ENCODE measurements around the gene FAM47E.

FAM47E gene

DNA sequence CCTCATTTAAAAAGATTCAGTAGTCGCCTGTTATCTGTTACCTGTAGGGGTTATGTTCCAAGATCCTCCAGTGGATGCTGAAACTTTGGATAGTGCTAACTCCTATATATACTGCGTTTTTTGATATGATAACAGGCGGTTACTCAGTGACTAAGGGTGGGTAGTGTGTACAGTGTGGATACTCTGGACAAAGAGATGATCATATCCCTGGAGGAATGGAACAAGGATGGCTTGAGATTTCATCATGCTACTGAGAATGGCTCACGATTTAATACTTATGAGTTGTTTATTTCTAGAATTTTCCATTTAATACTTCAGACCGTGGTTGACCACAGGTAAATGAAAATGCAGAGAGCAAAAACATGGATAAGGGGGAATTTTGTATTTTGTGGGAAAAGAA lies 21.5 kb downstream of the FAM47E start:
- POLR2A ChIA-PET: no interaction called here
- H3K4me3 ChIP-seq (ENCODE audit: low read depth, low read length): no peak overlapping the region
- TF ChIP-seq, protein P1, sequence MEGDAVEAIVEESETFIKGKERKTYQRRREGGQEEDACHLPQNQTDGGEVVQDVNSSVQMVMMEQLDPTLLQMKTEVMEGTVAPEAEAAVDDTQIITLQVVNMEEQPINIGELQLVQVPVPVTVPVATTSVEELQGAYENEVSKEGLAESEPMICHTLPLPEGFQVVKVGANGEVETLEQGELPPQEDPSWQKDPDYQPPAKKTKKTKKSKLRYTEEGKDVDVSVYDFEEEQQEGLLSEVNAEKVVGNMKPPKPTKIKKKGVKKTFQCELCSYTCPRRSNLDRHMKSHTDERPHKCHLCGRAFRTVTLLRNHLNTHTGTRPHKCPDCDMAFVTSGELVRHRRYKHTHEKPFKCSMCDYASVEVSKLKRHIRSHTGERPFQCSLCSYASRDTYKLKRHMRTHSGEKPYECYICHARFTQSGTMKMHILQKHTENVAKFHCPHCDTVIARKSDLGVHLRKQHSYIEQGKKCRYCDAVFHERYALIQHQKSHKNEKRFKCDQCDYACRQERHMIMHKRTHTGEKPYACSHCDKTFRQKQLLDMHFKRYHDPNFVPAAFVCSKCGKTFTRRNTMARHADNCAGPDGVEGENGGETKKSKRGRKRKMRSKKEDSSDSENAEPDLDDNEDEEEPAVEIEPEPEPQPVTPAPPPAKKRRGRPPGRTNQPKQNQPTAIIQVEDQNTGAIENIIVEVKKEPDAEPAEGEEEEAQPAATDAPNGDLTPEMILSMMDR (IDR thresholded peaks at IDR 0.05; ENCODE audit: insufficient read depth, low read length, missing control alignments): no peak
- CTCF ChIA-PET: no interaction called here
- no peak for DNase-seq (ENCODE audit: low read depth, low spot score)

DNA sequence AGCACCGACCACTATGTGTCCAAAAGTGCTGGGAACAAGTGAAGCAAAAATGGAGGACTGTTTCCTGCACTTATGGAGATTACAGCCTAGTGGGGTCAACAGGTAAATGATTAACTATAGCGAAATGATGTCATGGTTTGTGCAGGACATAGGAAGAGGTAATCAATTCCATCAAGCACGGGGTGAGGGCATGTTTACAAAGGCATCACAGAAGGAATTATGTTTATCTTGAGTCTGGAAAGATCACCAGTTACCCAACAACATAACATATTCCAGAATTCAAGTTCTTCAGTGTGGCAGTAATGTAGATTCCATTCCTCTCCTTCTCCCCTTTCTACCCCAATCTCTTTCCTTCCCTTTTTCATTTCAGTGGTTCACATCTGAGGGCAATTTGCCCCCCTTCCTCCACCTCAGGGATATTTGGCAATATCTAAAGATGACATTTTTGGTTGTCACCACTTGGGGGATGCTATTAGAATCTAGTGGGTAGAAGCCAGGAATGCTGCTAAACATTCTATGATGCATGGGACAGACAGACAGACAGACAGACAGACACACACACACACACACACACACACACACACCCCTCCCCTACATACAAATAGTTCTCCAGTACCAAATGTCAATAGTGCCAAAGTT lies 24.1 kb downstream of the FAM47E start:
- TF ChIP-seq, protein P1 (IDR thresholded peaks at IDR 0.05; ENCODE audit: insufficient read depth, low read length, missing control alignments): no peak
- no peak overlapping the region for H3K4me3 ChIP-seq (ENCODE audit: low read depth, low read length)
- ChIA-PET POLR2A (no interaction called here), CTCF (no interaction called here)
- DNase-seq (ENCODE audit: low read depth, low spot score): no peak

DNA sequence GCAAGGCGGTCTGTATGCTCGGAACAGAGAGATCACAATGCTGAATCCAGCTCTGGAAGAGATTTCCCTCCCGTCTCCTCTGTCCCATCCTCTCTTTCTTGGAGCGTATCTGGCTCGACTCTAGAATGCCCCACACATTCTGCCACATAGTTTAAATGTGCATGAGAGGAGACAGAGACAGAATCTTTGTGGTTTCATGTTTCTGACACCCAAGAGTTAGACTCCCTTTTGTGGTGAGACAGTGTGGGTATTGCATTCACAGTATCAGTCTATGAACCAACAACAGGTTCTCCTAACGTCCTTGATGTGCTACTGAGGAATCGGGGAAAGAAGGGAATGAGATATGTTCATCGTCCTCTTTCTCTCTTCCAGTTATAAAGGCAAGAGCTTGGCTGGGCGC lies 25.3 kb downstream of the FAM47E start:
- TF ChIP-seq, protein P1 (IDR thresholded peaks at IDR 0.05; ENCODE audit: insufficient read depth, low read length, missing control alignments): no peak
- no peak for DNase-seq (ENCODE audit: low read depth, low spot score)
- no peak overlapping the region for H3K4me3 ChIP-seq (ENCODE audit: low read depth, low read length)
- ChIA-PET POLR2A (no interaction called here), CTCF (interaction anchor here (1.1 kb wide), 1 partner anchor 17 kb away, joined by 3 read pairs; no protein-coding TSS in a partner anchor)

DNA sequence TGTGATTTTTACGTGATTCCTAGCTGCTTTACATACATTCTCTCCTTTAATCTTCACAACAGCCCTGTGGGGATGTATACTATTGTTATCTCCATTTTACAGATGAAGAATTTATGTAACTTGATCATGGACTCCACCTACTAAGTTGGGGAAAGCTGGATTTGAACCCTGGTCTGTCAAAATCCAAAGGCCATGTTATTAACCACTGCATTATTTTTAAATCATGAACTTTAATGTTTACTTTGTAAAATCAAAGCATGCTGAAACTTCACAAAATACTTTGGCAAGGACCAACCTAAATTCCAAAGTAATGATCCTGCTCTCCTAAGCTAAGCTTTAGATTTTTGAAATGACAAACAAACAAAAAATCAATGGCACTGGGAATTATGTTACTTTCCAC lies 26.1 kb downstream of the FAM47E start:
- TF ChIP-seq, protein P1 (IDR thresholded peaks at IDR 0.05; ENCODE audit: insufficient read depth, low read length, missing control alignments): no peak
- ChIA-PET POLR2A (no interaction called here), CTCF (interaction anchor here (1.1 to 3.4 kb wide), 4 partner anchors 16 to 99 kb away, joined by 3 to 14 read pairs (median 5); partner anchors contain the start of gene STBD1)
- no peak for DNase-seq (ENCODE audit: low read depth, low spot score)
- no peak overlapping the region for H3K4me3 ChIP-seq (ENCODE audit: low read depth, low read length)

DNA sequence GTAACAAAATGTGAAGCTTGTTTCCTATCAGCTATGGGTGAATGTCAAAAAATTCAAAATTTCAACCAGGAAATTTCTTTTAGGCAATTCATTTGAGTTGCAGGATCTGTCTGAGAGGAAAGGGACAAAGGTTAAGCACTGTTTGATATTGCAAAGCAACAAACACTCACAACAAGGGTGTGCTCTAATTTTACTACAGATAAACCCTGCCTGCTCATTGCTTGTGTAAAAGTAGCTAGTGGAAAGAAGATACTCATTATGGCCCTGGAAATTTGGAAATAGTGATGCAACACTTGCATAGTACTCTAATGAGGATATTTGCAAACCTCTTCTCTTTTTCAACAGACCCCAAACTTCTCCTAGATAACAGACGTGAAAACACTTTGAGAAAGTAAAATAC lies 27.1 kb downstream of the FAM47E start:
- ChIA-PET POLR2A (no interaction called here), CTCF (interaction anchor here (0.7 to 3.4 kb wide), 5 partner anchors 10 to 226 kb away, joined by 3 to 14 read pairs (median 4); partner anchors contain the start of gene STBD1)

DNA sequence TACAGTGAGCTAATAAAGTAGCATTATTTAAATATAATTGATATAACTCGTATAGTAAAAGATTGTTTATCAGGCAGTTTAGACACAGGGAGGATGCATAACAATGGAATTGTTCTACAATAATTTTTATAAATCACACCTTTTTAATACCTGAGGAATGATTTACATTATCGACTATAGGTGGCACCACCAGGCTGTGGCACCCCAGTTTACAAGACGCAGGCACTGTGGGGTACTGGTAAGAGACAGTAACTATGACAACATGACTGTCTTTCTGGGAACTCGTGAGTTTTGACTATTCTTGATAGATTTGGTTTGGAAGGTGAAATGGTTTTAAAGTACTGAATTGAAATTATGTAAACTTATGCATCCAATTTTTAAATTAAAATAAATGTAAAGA lies 27.9 kb downstream of the FAM47E start:
- no peak for DNase-seq (ENCODE audit: low read depth, low spot score)
- ChIA-PET POLR2A (no interaction called here), CTCF (interaction anchor here (2.3 to 3.4 kb wide), 2 partner anchors 27 to 99 kb away, joined by 6 to 14 read pairs; partner anchors contain the start of gene STBD1)
- no peak overlapping the region for H3K4me3 ChIP-seq (ENCODE audit: low read depth, low read length)
- TF ChIP-seq, protein P1 (IDR thresholded peaks at IDR 0.05; ENCODE audit: insufficient read depth, low read length, missing control alignments): no peak

More for the DNA sequence above, 27.1 kb downstream of the FAM47E start:
- no peak for DNase-seq (ENCODE audit: low read depth, low spot score)
- no peak overlapping the region for H3K4me3 ChIP-seq (ENCODE audit: low read depth, low read length)
- TF ChIP-seq, protein P1 (IDR thresholded peaks at IDR 0.05; ENCODE audit: insufficient read depth, low read length, missing control alignments): no peak

All from AG04449 (cell line).